Measurements from ENCODE around the gene GGA1.
A peak's percentile ranks its signal among the peaks of the same experiment; 100 is the strongest.

Gene GGA1

GRCh38 chr22:37621352-37621860 is 12.8 kb downstream of the GGA1 start:
- no peak for DNase-seq (ENCODE audit: low read depth)
- TF ChIP-seq, protein P1, sequence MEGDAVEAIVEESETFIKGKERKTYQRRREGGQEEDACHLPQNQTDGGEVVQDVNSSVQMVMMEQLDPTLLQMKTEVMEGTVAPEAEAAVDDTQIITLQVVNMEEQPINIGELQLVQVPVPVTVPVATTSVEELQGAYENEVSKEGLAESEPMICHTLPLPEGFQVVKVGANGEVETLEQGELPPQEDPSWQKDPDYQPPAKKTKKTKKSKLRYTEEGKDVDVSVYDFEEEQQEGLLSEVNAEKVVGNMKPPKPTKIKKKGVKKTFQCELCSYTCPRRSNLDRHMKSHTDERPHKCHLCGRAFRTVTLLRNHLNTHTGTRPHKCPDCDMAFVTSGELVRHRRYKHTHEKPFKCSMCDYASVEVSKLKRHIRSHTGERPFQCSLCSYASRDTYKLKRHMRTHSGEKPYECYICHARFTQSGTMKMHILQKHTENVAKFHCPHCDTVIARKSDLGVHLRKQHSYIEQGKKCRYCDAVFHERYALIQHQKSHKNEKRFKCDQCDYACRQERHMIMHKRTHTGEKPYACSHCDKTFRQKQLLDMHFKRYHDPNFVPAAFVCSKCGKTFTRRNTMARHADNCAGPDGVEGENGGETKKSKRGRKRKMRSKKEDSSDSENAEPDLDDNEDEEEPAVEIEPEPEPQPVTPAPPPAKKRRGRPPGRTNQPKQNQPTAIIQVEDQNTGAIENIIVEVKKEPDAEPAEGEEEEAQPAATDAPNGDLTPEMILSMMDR (IDR thresholded peaks at IDR 0.05; ENCODE audit: control insufficient read depth, extremely low read depth, insufficient read depth) = no peak
- no peak overlapping the region for H3K4me3 ChIP-seq (ENCODE audit: low read depth, low read length)

DNA sequence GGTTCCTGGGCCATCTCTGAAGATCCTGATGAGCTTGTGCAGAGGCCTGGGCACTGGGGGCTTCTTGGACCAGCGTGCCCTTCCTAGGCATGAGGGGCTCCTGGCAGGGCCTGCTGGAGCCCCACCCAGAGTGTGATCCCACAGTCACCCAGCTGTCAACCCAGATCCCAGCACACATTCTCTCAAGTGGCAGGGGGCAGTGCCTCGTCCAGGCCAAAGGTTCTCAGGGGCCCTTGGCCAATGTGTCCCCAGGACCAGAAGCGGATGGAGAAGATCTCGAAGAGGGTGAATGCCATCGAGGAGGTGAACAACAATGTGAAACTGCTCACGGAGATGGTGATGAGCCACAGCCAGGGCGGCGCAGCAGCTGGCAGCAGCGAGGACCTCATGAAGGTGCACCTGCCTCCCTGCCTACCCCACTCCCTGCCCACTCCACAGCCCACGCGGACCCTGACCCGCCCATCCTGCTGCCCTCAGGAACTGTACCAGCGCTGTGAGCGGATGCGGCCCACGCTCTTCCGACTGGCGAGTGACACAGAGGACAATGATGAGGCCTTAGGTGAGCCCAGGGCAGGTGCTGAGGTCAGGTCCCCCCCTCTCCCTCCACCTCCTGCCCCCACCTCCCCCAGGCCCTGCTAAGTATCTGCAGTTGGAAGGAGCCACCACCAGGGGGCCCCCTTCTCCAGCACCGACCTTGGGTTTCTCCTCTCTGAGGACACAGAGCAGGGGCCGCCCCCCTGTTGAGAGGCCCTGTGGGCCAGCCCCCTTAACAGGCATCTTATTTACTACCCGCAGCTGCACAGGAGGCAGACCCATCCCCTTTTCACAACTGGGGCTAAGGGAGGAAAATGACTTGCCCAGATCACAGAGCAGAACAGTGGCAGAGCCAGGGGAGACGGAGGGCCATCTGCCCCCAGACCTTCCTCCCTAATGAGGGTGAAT is 14.7 kb downstream of the GGA1 start:
- H3K4me3 ChIP-seq (ENCODE audit: low read depth, low read length) = no peak overlapping the region

DNA sequence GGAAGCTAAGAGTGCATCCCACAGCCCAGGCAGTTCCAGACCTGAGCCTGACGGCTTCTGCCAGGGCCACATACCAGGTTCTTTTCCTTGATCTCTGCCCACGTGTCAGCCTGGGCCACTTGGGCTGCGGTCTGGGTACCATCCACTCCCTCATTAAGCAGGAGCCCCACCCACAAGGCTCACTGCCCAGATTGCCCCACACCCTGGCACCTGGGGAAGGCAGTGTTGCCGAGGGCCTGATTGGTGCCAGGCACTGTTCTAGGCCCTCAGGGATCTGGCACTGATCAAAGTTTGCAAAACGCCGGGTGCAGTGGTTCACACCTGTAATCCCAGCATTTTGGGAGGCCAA is 15.4 kb downstream of the GGA1 start:
- no peak for DNase-seq (ENCODE audit: low read depth)
- TF ChIP-seq, protein P1 (IDR thresholded peaks at IDR 0.05; ENCODE audit: control insufficient read depth, extremely low read depth, insufficient read depth) = no peak
- no peak overlapping the region for H3K4me3 ChIP-seq (ENCODE audit: low read depth, low read length)

More for the DNA sequence above, 14.7 kb downstream of the GGA1 start:
- TF ChIP-seq, protein P1 (IDR thresholded peaks at IDR 0.05; ENCODE audit: control insufficient read depth, extremely low read depth, insufficient read depth) = peak; percentile 69
- DNase-seq (ENCODE audit: low read depth) = no peak

DNA sequence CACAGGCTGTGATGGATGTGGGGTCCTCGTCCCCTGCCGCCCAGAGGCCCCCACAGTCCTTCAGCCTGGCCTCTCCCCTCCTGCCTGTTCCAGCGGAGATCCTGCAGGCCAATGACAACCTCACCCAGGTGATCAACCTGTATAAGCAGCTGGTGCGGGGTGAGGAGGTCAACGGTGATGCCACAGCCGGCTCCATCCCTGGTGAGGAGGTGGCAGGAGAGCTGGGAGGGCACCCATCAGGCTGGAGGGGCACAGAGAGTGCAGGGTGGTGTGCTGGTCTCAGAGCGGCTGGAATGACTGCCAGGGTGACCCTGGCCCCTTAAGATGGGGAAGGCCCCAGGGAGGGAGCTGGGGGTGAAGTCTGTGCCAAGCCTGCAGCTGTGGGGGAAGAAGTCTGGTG is 16.2 kb downstream of the GGA1 start:
- no peak for DNase-seq (ENCODE audit: low read depth)
- no peak overlapping the region for H3K4me3 ChIP-seq (ENCODE audit: low read depth, low read length)
- TF ChIP-seq, protein P1 (IDR thresholded peaks at IDR 0.05; ENCODE audit: control insufficient read depth, extremely low read depth, insufficient read depth) = no peak

DNA sequence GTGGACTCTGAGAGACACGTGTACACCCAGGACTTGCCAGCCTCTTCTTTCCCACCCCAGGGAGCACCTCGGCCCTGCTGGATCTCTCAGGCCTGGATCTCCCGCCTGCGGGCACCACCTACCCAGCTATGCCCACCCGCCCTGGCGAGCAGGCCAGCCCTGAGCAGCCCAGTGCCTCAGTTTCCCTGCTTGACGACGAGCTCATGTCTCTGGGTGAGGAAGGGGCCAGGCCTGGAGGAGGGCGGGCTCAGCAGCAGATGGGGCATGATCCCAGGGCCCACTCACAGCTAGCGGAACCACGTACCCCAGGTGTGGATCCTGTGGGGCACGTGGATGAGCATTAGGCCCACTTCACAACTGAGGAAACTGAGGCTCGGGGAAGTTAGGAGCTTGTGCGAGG is 17.1 kb downstream of the GGA1 start:
- TF ChIP-seq, protein P1 (IDR thresholded peaks at IDR 0.05; ENCODE audit: control insufficient read depth, extremely low read depth, insufficient read depth) = no peak
- no peak for DNase-seq (ENCODE audit: low read depth)
- H3K4me3 ChIP-seq (ENCODE audit: low read depth, low read length) = no peak overlapping the region

- TF ChIP-seq, protein P1 (IDR thresholded peaks at IDR 0.05; ENCODE audit: control insufficient read depth, extremely low read depth, insufficient read depth) = no peak
- H3K4me3 ChIP-seq (ENCODE audit: low read depth, low read length) = no peak overlapping the region
- DNase-seq (ENCODE audit: low read depth) = no peak
These were observed 17.5 kb downstream of the GGA1 start for GRCh38 chr22:37626144-37626543.

Measured in LNCaP clone FGC (cell line).